Esophagus muscularis mucosa (tissue), 4 donors: Measurements from ENCODE around the gene NSD1.
"Not testable (repeated sequence)": the region's sequence is repeated elsewhere in the genome, so short reads cannot be mapped to it uniquely, and the experiment has no call there.

ENCODE experiments used
- CTCF ChIP-seq, 3 experiments: fragments of 200-600 bp in 2 of 3; fragments of 450-650 bp in 1 of 3; sonication (generic) in 2 of 3; IDR thresholded peaks; one replicate each; pipeline ENCODE4 v1.5.1; 2017 to 2019; ENCODE audit warnings: antibody characterized with exemption in 3 of 3, mild to moderate bottlenecking in 2 of 3, moderate library complexity in 1 of 3
- EP300 ChIP-seq: sonication (generic); formaldehyde crosslinking; IDR thresholded peaks from one replicate; pipeline ENCODE4 v1.6.1; 2017; ENCODE audit warnings: antibody characterized with exemption
- POLR2A ChIP-seq: fragments of 450-650 bp; IDR thresholded peaks from one replicate; pipeline ENCODE4 v1.6.1; 2017; ENCODE audit warnings: antibody characterized with exemption, moderate library complexity, mild to moderate bottlenecking, low read depth
- POLR2AphosphoS5 ChIP-seq, 2 donors: sonication (generic); formaldehyde crosslinking; IDR thresholded peaks; one replicate each; pipeline ENCODE4 v1.6.1; 2017; ENCODE audit warnings: antibody characterized with exemption in 2 of 2

- TF ChIP-seq CTCF (IDR thresholded peaks at IDR 0.05); POLR2A; POLR2AphosphoS5 (IDR thresholded peaks at IDR 0.05); EP300: not testable (repeated sequence)
Measured at GRCh38 chr5:177306103-177306640, 172.6 kb downstream of the NSD1 start.
